MM.1S (cell line): ENCODE data around the gene CCNB2.

Source experiments
- DNase-seq: peaks from one replicate; pipeline ENCODE4 v3.0.0-alpha.2; 2015
- H2AFZ ChIP-seq: fragments of 300-600 bp; sonication (generic); 2 replicates; pipeline ENCODE4 v1.6.0; 2016; ENCODE audit warnings: antibody characterized with exemption, low read length
- H3F3A ChIP-seq: fragments of 300-600 bp; sonication (generic); 2 replicates; pipeline ENCODE4 v1.6.1; 2016; ENCODE audit warnings: mild to moderate bottlenecking, antibody characterized with exemption, low read length, moderate library complexity, mixed read lengths; ENCODE audit not compliant: insufficient read depth
- H3K27ac ChIP-seq: fragments of 300-600 bp; sonication (generic); 2 replicates; pipeline ENCODE4 v1.5.1; 2016; ENCODE audit warnings: mild to moderate bottlenecking, low read length
- H3K27me3 ChIP-seq: fragments of 300-600 bp; sonication (generic); replicated peaks from 2 replicates; pipeline ENCODE4 v1.6.0; 2016; ENCODE audit warnings: low read length; ENCODE audit not compliant: insufficient read depth
- H3K36me3 ChIP-seq: fragments of 300-600 bp; sonication (generic); replicated peaks from 2 replicates; pipeline ENCODE4 v1.6.1; 2016; ENCODE audit warnings: mild to moderate bottlenecking, low read length, mixed read lengths; ENCODE audit not compliant: insufficient read depth
- H3K4me1 ChIP-seq: fragments of 300-600 bp; sonication (generic); 2 replicates; pipeline ENCODE4 v1.6.1; 2016; ENCODE audit warnings: low read length, mixed read lengths
- H3K4me2 ChIP-seq: fragments of 300-600 bp; sonication (generic); 2 replicates; pipeline ENCODE4 v1.6.0; 2016; ENCODE audit warnings: low read depth, low read length
- H3K4me3 ChIP-seq: fragments of 300-600 bp; sonication (generic); 2 replicates; pipeline ENCODE4 v1.5.1; 2016; ENCODE audit warnings: low read length, mixed read lengths
- H3K79me2 ChIP-seq: fragments of 300-600 bp; sonication (generic); 2 replicates; pipeline ENCODE4 v1.6.1; 2016; ENCODE audit warnings: mixed run types, low read length, mixed read lengths
- H3K9ac ChIP-seq: fragments of 300-600 bp; sonication (generic); 2 replicates; pipeline ENCODE4 v1.6.1; 2016; ENCODE audit warnings: low read length, mixed read lengths
- H3K9me2 ChIP-seq: fragments of 300-600 bp; sonication (generic); replicated peaks from 2 replicates; pipeline ENCODE4 v1.6.1; 2016; ENCODE audit warnings: mild to moderate bottlenecking, low read length, mixed read lengths; ENCODE audit not compliant: insufficient read depth
- H3K9me3 ChIP-seq: fragments of 300-600 bp; sonication (generic); replicated peaks from 2 replicates; pipeline ENCODE4 v1.6.1; 2016; ENCODE audit warnings: mild to moderate bottlenecking, low read length, mixed read lengths; ENCODE audit not compliant: insufficient read depth
- H4K20me1 ChIP-seq: fragments of 300-600 bp; sonication (generic); 2 replicates; pipeline ENCODE4 v1.6.1; 2016; ENCODE audit warnings: mild to moderate bottlenecking, low read length, moderate library complexity, mixed read lengths; ENCODE audit not compliant: insufficient read depth
- EZH2 ChIP-seq: fragments of 300-600 bp; sonication (generic); optimal IDR thresholded peaks from 2 replicates; pipeline ENCODE3; 2017; ENCODE audit warnings: low read depth, mild to moderate bottlenecking, antibody characterized with exemption, low read length, mixed read lengths
- EZH2phosphoT487 ChIP-seq: fragments of 300-600 bp; sonication (generic); IDR thresholded peaks from 2 replicates; pipeline ENCODE4 v1.6.1; 2018; ENCODE audit warnings: antibody characterized with exemption, low read length
- TF ChIP-seq, protein P1 (sequence below): fragments of 300-600 bp; sonication (generic); IDR thresholded peaks from 2 replicates; pipeline ENCODE4 v1.5.1; 2016; ENCODE audit warnings: antibody characterized with exemption, low read length, mixed read lengths

The CCNB2 gene

DNA sequence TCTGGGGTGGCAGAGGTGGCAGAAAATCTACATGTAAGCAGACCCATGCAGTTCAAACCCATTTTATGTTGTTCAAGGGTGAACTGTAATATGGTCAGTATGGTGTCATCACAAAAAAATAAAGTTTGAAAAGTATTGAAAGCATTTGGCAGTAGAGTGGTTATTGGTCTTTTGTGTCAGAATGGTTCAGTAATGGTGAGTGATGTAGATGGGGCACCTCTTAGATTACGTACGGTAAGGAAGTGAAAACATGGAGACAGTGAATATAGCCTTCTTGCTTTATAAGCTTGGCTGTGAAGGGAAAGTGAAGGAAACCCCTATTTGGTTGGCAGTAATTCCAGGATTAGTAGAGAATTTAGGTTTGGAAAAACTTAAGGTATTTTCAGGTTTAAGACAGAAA, 17.2 kb upstream of the CCNB2 start:
- Histone ChIP-seq H3K27ac (no peak overlapping the region), H3K4me2 (no peak overlapping the region)
- DNase-seq = no peak

DNA sequence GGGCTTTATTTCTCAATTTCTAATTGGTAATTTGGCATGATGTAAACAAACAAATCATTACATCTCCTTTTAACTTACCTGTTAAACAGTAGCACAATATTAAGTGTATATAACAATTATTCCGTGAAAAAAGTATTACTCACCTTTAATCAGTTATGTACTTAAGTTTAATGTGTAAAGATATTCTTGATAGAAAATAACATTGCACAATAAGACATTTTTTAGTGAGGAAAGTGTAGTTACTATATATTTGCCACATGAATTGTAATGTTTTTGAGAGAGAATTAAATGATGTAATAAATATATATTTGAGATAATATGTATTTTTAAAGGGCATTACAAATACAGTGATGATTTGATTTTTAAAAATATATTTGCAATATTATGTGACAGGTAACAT, 10.9 kb upstream of the CCNB2 start:
- Histone ChIP-seq H3K9ac (no peak overlapping the region), H4K20me1 (no peaks in the 10 kb centered on the region), H3K27me3 (no peaks in the 10 kb centered on the region), H3K9me2 (no peaks in the 10 kb centered on the region), H3K36me3 (peaks cover 7% of the 10 kb centered on the region; the same call in 1 of the 2 replicates), H3K4me1 (no peaks in the 10 kb centered on the region), H3K4me3 (no peak overlapping the region), H3K27ac (no peak overlapping the region), H3K4me2 (no peak overlapping the region), H3F3A (no peaks in the 10 kb centered on the region), H3K9me3 (no peaks in the 10 kb centered on the region), H2AFZ (no peak overlapping the region), H3K79me2 (no peaks in the 10 kb centered on the region)
- TF ChIP-seq EZH2phosphoT487 (no peak), EZH2 (no peak)
- TF ChIP-seq, protein P1, sequence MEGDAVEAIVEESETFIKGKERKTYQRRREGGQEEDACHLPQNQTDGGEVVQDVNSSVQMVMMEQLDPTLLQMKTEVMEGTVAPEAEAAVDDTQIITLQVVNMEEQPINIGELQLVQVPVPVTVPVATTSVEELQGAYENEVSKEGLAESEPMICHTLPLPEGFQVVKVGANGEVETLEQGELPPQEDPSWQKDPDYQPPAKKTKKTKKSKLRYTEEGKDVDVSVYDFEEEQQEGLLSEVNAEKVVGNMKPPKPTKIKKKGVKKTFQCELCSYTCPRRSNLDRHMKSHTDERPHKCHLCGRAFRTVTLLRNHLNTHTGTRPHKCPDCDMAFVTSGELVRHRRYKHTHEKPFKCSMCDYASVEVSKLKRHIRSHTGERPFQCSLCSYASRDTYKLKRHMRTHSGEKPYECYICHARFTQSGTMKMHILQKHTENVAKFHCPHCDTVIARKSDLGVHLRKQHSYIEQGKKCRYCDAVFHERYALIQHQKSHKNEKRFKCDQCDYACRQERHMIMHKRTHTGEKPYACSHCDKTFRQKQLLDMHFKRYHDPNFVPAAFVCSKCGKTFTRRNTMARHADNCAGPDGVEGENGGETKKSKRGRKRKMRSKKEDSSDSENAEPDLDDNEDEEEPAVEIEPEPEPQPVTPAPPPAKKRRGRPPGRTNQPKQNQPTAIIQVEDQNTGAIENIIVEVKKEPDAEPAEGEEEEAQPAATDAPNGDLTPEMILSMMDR = no peak
- DNase-seq = no peak

More for the DNA sequence above, 17.2 kb upstream of the CCNB2 start:
- no peaks in the 10 kb centered on the region for H3K4me1 ChIP-seq
- H3K4me3 ChIP-seq = no peak overlapping the region
- H3K9ac ChIP-seq = no peak overlapping the region
- no peaks in the 10 kb centered on the region for H3K27me3 ChIP-seq
- H4K20me1 ChIP-seq = no peaks in the 10 kb centered on the region
- H3K79me2 ChIP-seq = no peaks in the 10 kb centered on the region
- no peak overlapping the region for H2AFZ ChIP-seq
- no peaks in the 10 kb centered on the region for H3F3A ChIP-seq
- no peaks in the 10 kb centered on the region; the same call in 1 of the 2 replicates for H3K36me3 ChIP-seq
- TF ChIP-seq, protein P1 = no peak
- TF ChIP-seq EZH2 = no peak
- H3K9me2 ChIP-seq = no peaks in the 10 kb centered on the region
- no peaks in the 10 kb centered on the region for H3K9me3 ChIP-seq

DNA sequence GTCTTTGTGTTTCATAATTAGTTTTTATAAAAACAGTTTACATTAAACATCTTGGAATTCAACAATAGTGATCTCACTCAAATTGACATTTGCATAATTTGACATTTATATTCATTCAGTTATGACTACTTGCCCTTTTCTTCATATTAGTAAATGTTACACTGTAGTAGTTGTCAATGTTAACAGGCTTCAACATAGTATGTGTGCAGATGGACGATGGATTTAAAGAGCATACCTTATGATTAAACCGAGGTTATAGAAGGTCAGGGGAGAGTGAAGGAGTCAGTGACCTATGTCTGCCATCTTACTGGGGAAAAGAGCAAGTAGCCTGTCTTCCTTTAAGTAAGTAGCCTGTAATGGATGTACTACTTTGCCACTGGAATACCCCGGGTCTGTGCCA, 8.5 kb upstream of the CCNB2 start:
- no peak overlapping the region for H3K27ac ChIP-seq
- TF ChIP-seq, protein P1 = no peak
- no peaks in the 10 kb centered on the region for H3K9me3 ChIP-seq
- no peaks in the 10 kb centered on the region for H4K20me1 ChIP-seq
- no peak for DNase-seq
- H2AFZ ChIP-seq = no peak overlapping the region
- H3K27me3 ChIP-seq = no peaks in the 10 kb centered on the region
- no peaks in the 10 kb centered on the region for H3F3A ChIP-seq
- peaks cover 7% of the 10 kb centered on the region; the same call in 1 of the 2 replicates for H3K36me3 ChIP-seq
- H3K9me2 ChIP-seq = no peaks in the 10 kb centered on the region
- no peak overlapping the region for H3K4me2 ChIP-seq
- H3K4me1 ChIP-seq = no peaks in the 10 kb centered on the region
- no peaks in the 10 kb centered on the region for H3K79me2 ChIP-seq
- H3K9ac ChIP-seq = no peak overlapping the region
- H3K4me3 ChIP-seq = no peak overlapping the region

DNA sequence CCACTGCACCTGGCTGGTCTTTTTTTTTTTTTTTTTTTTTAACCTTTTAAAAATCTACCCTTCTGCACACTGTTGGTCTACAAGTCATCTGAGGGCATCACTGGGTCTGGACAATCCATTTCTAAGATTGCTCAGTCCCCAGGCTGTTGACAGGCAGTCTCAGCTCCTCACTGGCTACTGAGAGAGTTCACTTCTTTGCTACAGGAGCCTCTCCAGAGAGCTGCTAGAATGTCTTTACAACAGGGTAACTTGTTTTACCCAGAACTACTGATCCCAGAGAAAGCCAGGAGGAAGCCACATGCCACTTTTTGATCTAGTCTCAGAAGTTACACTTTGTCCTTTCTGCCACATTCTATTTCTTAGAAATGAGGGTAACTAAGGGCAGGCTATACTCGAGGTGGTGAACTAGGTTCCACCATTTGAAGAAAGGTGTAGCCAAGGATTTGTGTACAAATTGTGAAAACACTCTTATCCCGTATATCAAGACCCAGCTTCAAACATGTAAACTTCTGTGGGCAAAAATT, 5.7 kb upstream of the CCNB2 start:
- TF ChIP-seq, protein P1 = no peak
- no peak for TF ChIP-seq EZH2
- no peak for TF ChIP-seq EZH2phosphoT487
- Histone ChIP-seq H2AFZ (no peak overlapping the region), H3K4me1 (no peaks in the 10 kb centered on the region), H3K27ac (no peak overlapping the region), H3K27me3 (no peaks in the 10 kb centered on the region), H3K79me2 (no peaks in the 10 kb centered on the region), H3K9me3 (no peaks in the 10 kb centered on the region), H3K9ac (no peak overlapping the region), H4K20me1 (no peaks in the 10 kb centered on the region), H3K9me2 (no peaks in the 10 kb centered on the region), H3K4me3 (no peak overlapping the region), H3K4me2 (no peak overlapping the region), H3F3A (no peaks in the 10 kb centered on the region), H3K36me3 (peaks cover 7% of the 10 kb centered on the region; the same call in 1 of the 2 replicates)
- DNase-seq = no peak
